Vagina (tissue), 2 donors: ENCODE measurements around the gene YWHAE. TPM values are rescaled to one million over a fixed set of nuclear protein-coding genes. Genes with fewer than 3 reads are reported as not detected.
A peak's percentile ranks its signal among the peaks of the same experiment; 100 is the strongest.

Experiments
- DNase-seq, 2 donors: peaks; one replicate each; pipeline ENCODE4 v3.0.0-alpha.2; 2017; ENCODE audit errors: extremely low spot score in 2 of 2
- H3K27ac ChIP-seq: fragments of 200-600 bp; sonication (generic); one replicate; pipeline ENCODE4 v1.5.1; 2019
- H3K27me3 ChIP-seq: fragments of 200-600 bp; sonication (generic); one replicate; pipeline ENCODE4 v1.5.1; 2019
- H3K36me3 ChIP-seq, 2 donors: fragments of 200-600 bp; sonication (generic); one replicate each; pipeline ENCODE4 v1.5.1; 2017 to 2019
- H3K4me1 ChIP-seq: fragments of 200-600 bp; sonication (generic); one replicate; pipeline ENCODE4 v1.5.1; 2019
- H3K4me3 ChIP-seq, 2 donors: fragments of 200-600 bp; sonication (generic); 1 replicate in 1 of 2; 2 replicates in 1 of 2; pipeline ENCODE4 v1.5.1; 2016 to 2019
- H3K9me3 ChIP-seq: fragments of 200-600 bp; sonication (generic); one replicate; pipeline ENCODE4 v1.5.1; 2019
- CTCF ChIP-seq, 3 experiments: fragments of 450-650 bp in 2 of 3; fragments of 200-600 bp in 1 of 3; sonication (generic) in 1 of 3; IDR thresholded peaks; one replicate each; pipeline ENCODE4 v1.5.1; 2017 to 2019; ENCODE audit warnings: antibody characterized with exemption in 3 of 3, mild to moderate bottlenecking in 2 of 3, moderate library complexity in 2 of 3
- POLR2A ChIP-seq, 2 donors: fragments of 450-650 bp; IDR thresholded peaks; one replicate each; pipeline ENCODE4 v1.6.1; 2017; ENCODE audit warnings: antibody characterized with exemption in 2 of 2, mild to moderate bottlenecking in 2 of 2, moderate library complexity in 2 of 2
- POLR2AphosphoS5 ChIP-seq, 2 donors: sonication (generic); formaldehyde crosslinking; IDR thresholded peaks; one replicate each; pipeline ENCODE4 v1.9.0; 2017; ENCODE audit warnings: antibody characterized with exemption in 2 of 2, mild to moderate bottlenecking in 2 of 2, low read depth in 1 of 2; ENCODE audit not compliant: insufficient read depth in 1 of 2
- intact Hi-C: fragments of 100-400 bp; cut with DNase I; formaldehyde crosslinking; loops from one replicate; pipeline ENCODE4 v1.15.1; 2023
- total RNA-seq: library from RNA; depleted of rRNA; stranded (reverse); fragments of >200 nt; gene quantifications from one replicate; pipeline ENCODE4 v1.2.3, GENCODE V29; 2016

Gene YWHAE
- total RNA-seq, 1 donor from 2014 or later = 487 TPM

DNA sequence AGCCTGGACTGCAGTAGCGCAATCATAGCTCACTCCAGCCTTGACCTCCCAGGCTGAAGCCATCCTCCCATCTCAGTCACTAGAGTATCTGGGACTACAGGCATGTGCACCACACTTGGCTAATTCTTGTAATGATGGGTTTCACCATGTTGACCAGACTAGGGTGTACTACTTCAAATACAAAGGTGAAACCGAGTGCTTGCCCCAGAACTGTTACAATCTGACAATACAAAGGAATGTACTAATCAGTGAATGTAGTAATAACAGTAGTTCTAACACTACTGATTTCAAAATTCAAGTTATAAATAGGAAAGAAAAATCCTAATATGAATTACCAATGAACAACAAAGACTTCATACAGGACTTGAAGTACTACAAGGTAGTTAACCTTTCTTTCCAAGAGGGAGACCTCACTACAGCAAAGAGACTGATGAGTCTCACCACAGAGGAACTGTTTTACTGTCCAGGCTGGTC lies 31.6 kb upstream of the YWHAE start:
- H3K4me1 ChIP-seq = no peaks in the 10 kb centered on the region
- no peaks in the 10 kb centered on the region for H3K27me3 ChIP-seq
- H3K9me3 ChIP-seq = no peaks in the 10 kb centered on the region
- intact Hi-C loops = no loop called here
- no peak for DNase-seq
- H3K36me3 ChIP-seq = no peaks in the 10 kb centered on the region
- H3K4me3 ChIP-seq = no peak overlapping the region
- H3K27ac ChIP-seq = no peak overlapping the region
- TF ChIP-seq POLR2A (IDR thresholded peaks at IDR 0.05) (no peak), POLR2AphosphoS5 (IDR thresholded peaks at IDR 0.05; ENCODE audit: insufficient read depth in 1 of 2, low read depth in 1 of 2) (no peak), CTCF (IDR thresholded peaks at IDR 0.05) (no peak)

DNA sequence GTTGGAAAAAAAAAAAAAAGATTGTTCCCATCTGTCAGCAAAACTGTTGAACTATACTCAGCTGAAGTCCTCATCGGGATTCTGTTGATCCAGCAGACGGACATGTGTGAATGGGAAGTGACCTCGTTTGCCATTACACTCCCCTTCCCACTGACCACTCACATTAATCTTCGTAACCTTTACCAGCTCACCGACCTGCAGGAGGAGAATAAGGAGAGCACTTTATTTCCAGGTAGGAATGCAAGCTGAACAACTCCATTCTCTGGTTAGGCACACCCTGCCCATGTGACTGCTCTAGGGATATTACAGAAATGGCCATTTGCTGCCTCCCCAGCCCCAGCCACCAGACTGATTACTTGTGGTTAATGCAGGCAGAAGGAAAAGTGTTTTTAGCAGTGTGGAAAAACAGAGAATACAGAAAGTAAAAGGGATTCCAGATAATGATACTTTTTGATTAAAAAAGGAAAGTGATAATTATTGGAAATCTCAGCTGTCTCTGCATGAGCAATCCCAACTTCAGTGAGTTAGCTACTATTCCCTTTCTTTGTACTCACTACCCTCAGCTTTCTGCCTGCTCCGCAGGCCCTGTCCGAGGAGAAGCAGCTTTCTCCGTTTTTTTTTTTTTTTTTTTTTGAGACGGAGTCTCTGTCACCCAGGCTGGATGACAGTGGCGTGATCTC lies 23.6 kb upstream of the YWHAE start:
- Histone ChIP-seq H3K27ac (peak overlapping the region; percentile 16), H3K36me3 (peaks cover 0 to 31% of the 10 kb centered on the region in 2 donors), H3K4me3 (no peak overlapping the region), H3K9me3 (no peaks in the 10 kb centered on the region), H3K4me1 (peaks cover 7% of the 10 kb centered on the region), H3K27me3 (no peaks in the 10 kb centered on the region)
- TF ChIP-seq POLR2AphosphoS5 (IDR thresholded peaks at IDR 0.05; ENCODE audit: insufficient read depth in 1 of 2, low read depth in 1 of 2) = no peak
- no peak for TF ChIP-seq POLR2A (IDR thresholded peaks at IDR 0.05)
- no peak for TF ChIP-seq CTCF (IDR thresholded peaks at IDR 0.05)
- intact Hi-C loops = no loop called here
- DNase-seq = no peak

DNA sequence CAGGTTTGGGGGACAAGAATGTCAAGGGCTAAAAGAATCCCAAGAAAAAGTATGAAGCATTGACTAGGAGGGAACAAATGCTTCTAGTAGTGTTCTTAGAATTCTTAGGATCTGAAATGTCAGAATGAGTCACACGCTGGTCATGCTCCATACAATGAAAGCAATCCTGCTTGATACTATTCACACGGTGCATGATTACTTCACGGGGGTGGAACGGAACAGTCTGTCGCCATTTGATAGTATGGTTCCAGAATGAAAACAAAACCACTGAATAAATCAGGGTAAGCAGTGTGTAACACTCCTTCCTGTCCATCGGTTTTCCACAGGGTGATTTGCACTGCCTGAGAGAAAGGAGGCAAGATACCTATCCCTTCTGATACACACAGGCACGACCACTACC lies 22.9 kb upstream of the YWHAE start:
- Histone ChIP-seq H3K27ac (peak overlapping the region; percentile 16), H3K9me3 (no peaks in the 10 kb centered on the region), H3K36me3 (peaks cover 0 to 31% of the 10 kb centered on the region in 2 donors), H3K27me3 (no peaks in the 10 kb centered on the region), H3K4me3 (no peak overlapping the region), H3K4me1 (peaks cover 7% of the 10 kb centered on the region)
- TF ChIP-seq POLR2A (IDR thresholded peaks at IDR 0.05) (no peak), POLR2AphosphoS5 (IDR thresholded peaks at IDR 0.05; ENCODE audit: insufficient read depth in 1 of 2, low read depth in 1 of 2) (peak in 1 of 2 donors; percentile 71), CTCF (IDR thresholded peaks at IDR 0.05) (no peak)
- intact Hi-C loops = no loop called here
- DNase-seq = no peak

- Histone ChIP-seq H3K4me3 (no peak overlapping the region), H3K36me3 (peaks cover 0 to 31% of the 10 kb centered on the region in 2 donors), H3K27me3 (no peaks in the 10 kb centered on the region), H3K9me3 (no peaks in the 10 kb centered on the region), H3K4me1 (peaks cover 7% of the 10 kb centered on the region), H3K27ac (no peak overlapping the region)
- no peak for DNase-seq
- TF ChIP-seq POLR2AphosphoS5 (IDR thresholded peaks at IDR 0.05; ENCODE audit: insufficient read depth in 1 of 2, low read depth in 1 of 2) (no peak), POLR2A (IDR thresholded peaks at IDR 0.05) (no peak), CTCF (IDR thresholded peaks at IDR 0.05) (no peak)
- intact Hi-C loops = no loop called here
These were observed 21.4 kb upstream of the YWHAE start for GRCh38 chr17:1421470-1421869.

GRCh38 chr17:1420981-1421380 lies 21.0 kb upstream of the YWHAE start:
- H3K4me3 ChIP-seq = no peak overlapping the region
- intact Hi-C loops = no loop called here
- TF ChIP-seq CTCF (IDR thresholded peaks at IDR 0.05) (no peak), POLR2A (IDR thresholded peaks at IDR 0.05) (no peak), POLR2AphosphoS5 (IDR thresholded peaks at IDR 0.05; ENCODE audit: insufficient read depth in 1 of 2, low read depth in 1 of 2) (no peak)
- peaks cover 7% of the 10 kb centered on the region for H3K4me1 ChIP-seq
- H3K27ac ChIP-seq = no peak overlapping the region
- DNase-seq = no peak
- no peaks in the 10 kb centered on the region for H3K9me3 ChIP-seq
- no peaks in the 10 kb centered on the region for H3K27me3 ChIP-seq
- peaks cover 0 to 31% of the 10 kb centered on the region in 2 donors for H3K36me3 ChIP-seq
